GM21825 (cell line): ENCODE results near the gene CHTF18.
"Not testable (repeated sequence)": the region's sequence is repeated elsewhere in the genome, so short reads cannot be mapped to it uniquely, and the experiment has no call there.

ENCODE experiments used
- ATAC-seq: cut with Tn5 transposase; IDR thresholded peaks from one replicate; pipeline ENCODE4 v1.9.1; 2021; ENCODE audit warnings: mild to moderate bottlenecking, moderate library complexity; ENCODE audit not compliant: unreplicated experiment

The CHTF18 gene

GRCh38 chr16:802914-803753, 14.7 kb downstream of the CHTF18 start:
- no peak for ATAC-seq

- no peak for ATAC-seq
Measured at GRCh38 chr16:803754-804080, 15.3 kb downstream of the CHTF18 start.

GRCh38 chr16:804193-805048, 16.0 kb downstream of the CHTF18 start:
- no peak for ATAC-seq

GRCh38 chr16:805474-805873, 17.1 kb downstream of the CHTF18 start:
- no peak for ATAC-seq

GRCh38 chr16:807347-808084, 19.1 kb downstream of the CHTF18 start:
- ATAC-seq: peak; percentile 80

- ATAC-seq: no peak
Measured at GRCh38 chr16:808085-808386, 19.6 kb downstream of the CHTF18 start.

GRCh38 chr16:813204-813915, 24.9 kb downstream of the CHTF18 start:
- no peak for ATAC-seq

GRCh38 chr16:813916-814412, 25.5 kb downstream of the CHTF18 start:
- no peak for ATAC-seq

GRCh38 chr16:814974-815373, 26.6 kb downstream of the CHTF18 start:
- no peak for ATAC-seq

- no peak for ATAC-seq
Measured at GRCh38 chr16:815861-816260, 27.4 kb downstream of the CHTF18 start.

- ATAC-seq: no peak
Measured at GRCh38 chr16:817001-817906, 28.8 kb downstream of the CHTF18 start.

GRCh38 chr16:818132-818531, 29.7 kb downstream of the CHTF18 start:
- no peak for ATAC-seq

GRCh38 chr16:818592-818991, 30.2 kb downstream of the CHTF18 start:
- ATAC-seq: no peak

- no peak for ATAC-seq
Measured at GRCh38 chr16:819336-820043, 31.1 kb downstream of the CHTF18 start.

- not testable (repeated sequence) for ATAC-seq
Measured at GRCh38 chr16:820044-820408, 31.6 kb downstream of the CHTF18 start.

- no peak for ATAC-seq
Measured at GRCh38 chr16:820748-821147, 32.3 kb downstream of the CHTF18 start.

- no peak for ATAC-seq
Measured at GRCh38 chr16:821751-822150, 33.3 kb downstream of the CHTF18 start.

- ATAC-seq: no peak
Measured at GRCh38 chr16:822174-822908, 33.9 kb downstream of the CHTF18 start.

GRCh38 chr16:822909-823297, 34.5 kb downstream of the CHTF18 start:
- no peak for ATAC-seq
